ENCODE data around the gene CRADD.
"Not testable (repeated sequence)": the region's sequence is repeated elsewhere in the genome, so short reads cannot be mapped to it uniquely, and the experiment has no call there.

Gene CRADD

GRCh38 chr12:93708952-93709351 lies 31.8 kb downstream of the CRADD start:
- DNase-seq: no peak

- DNase-seq: no peak
Observed at GRCh38 chr12:93709386-93709785, 32.2 kb downstream of the CRADD start.

GRCh38 chr12:93710574-93710926 lies 33.4 kb downstream of the CRADD start:
- DNase-seq: no peak

- DNase-seq: not testable (repeated sequence)
Observed at GRCh38 chr12:93711502-93711901, 34.3 kb downstream of the CRADD start.

GRCh38 chr12:93712200-93712599 lies 35.0 kb downstream of the CRADD start:
- DNase-seq: no peak

- DNase-seq: no peak
Observed at GRCh38 chr12:93713060-93713459, 35.9 kb downstream of the CRADD start.

- DNase-seq: no peak
Observed at GRCh38 chr12:93713800-93714199, 36.6 kb downstream of the CRADD start.

- no peak for DNase-seq
Observed at GRCh38 chr12:93714382-93714781, 37.2 kb downstream of the CRADD start.

- no peak for DNase-seq
Observed at GRCh38 chr12:93719710-93720109, 42.5 kb downstream of the CRADD start.

- no peak for DNase-seq
Observed at GRCh38 chr12:93720559-93720958, 43.4 kb downstream of the CRADD start.

GRCh38 chr12:93722179-93722578 lies 45.0 kb downstream of the CRADD start:
- DNase-seq: no peak

GRCh38 chr12:93722835-93723567 lies 45.8 kb downstream of the CRADD start:
- DNase-seq: no peak

GRCh38 chr12:93723568-93723930 lies 46.4 kb downstream of the CRADD start:
- DNase-seq: no peak

- DNase-seq: no peak
Observed at GRCh38 chr12:93725531-93725930, 48.4 kb downstream of the CRADD start.

- DNase-seq: no peak
Observed at GRCh38 chr12:93727195-93727811, 50.1 kb downstream of the CRADD start.

GRCh38 chr12:93727911-93728310 lies 50.7 kb downstream of the CRADD start:
- DNase-seq: no peak

GRCh38 chr12:93729934-93730333 lies 52.8 kb downstream of the CRADD start:
- DNase-seq: no peak

GRCh38 chr12:93733358-93733757 lies 56.2 kb downstream of the CRADD start:
- no peak for DNase-seq

GRCh38 chr12:93733928-93734327 lies 56.8 kb downstream of the CRADD start:
- DNase-seq: no peak

- DNase-seq: no peak
Observed at GRCh38 chr12:93734784-93735183, 57.6 kb downstream of the CRADD start.

- no peak for DNase-seq
Observed at GRCh38 chr12:93736640-93737178, 59.5 kb downstream of the CRADD start.

GRCh38 chr12:93737457-93738198 lies 60.5 kb downstream of the CRADD start:
- DNase-seq: no peak

GRCh38 chr12:93738199-93739058 lies 61.3 kb downstream of the CRADD start:
- no peak for DNase-seq

Data from left hindlimb (tissue), 1 donor.